CD14-positive monocyte (primary cell): ENCODE measurements around the gene HEATR1. TPM values are rescaled to one million over a fixed set of nuclear protein-coding genes. Genes with fewer than 3 reads are reported as not detected.

Source experiments
- DNase-seq, 3 donors: peaks; one replicate each; pipeline ENCODE4 v3.0.0-alpha.2; 2011 to 2022
- H2AFZ ChIP-seq: 2 replicates; pipeline ENCODE4 v1.6.0; 2012; ENCODE audit warnings: mild to moderate bottlenecking, low read depth, low read length, inconsistent platforms; ENCODE audit not compliant: insufficient read depth, poor library complexity, severe bottlenecking
- H3K27ac ChIP-seq, 2 donors: 1 replicate in 1 of 2; 2 replicates in 1 of 2; pipeline ENCODE4 v1.5.1; 2012 to 2013; ENCODE audit warnings: low read length in 2 of 2, control low read depth in 1 of 2, inconsistent platforms in 1 of 2, low read depth in 1 of 2, mild to moderate bottlenecking in 1 of 2
- H3K27me3 ChIP-seq, 2 donors: one replicate each; pipeline versions ENCODE4 v1.6.0 to v1.6.1; 2011 to 2013; ENCODE audit warnings: low read length in 2 of 2; ENCODE audit not compliant: control insufficient read depth in 2 of 2, insufficient read depth in 2 of 2
- H3K36me3 ChIP-seq, 2 donors: replicated peaks in 1 of 2; 1 replicate in 1 of 2; 2 replicates in 1 of 2; pipeline versions ENCODE4 v1.5.1 to v1.6.1; 2012 to 2013; ENCODE audit warnings: low read length in 2 of 2, control low read depth in 1 of 2, inconsistent platforms in 1 of 2, mild to moderate bottlenecking in 1 of 2; ENCODE audit not compliant: insufficient read depth in 2 of 2, control insufficient read depth in 1 of 2
- H3K4me1 ChIP-seq, 2 donors: 1 replicate in 1 of 2; 2 replicates in 1 of 2; pipeline versions ENCODE4 v1.5.1 to v1.6.1; 2012 to 2013; ENCODE audit warnings: low read length in 2 of 2, control low read depth in 1 of 2, inconsistent platforms in 1 of 2, mild to moderate bottlenecking in 1 of 2, moderate library complexity in 1 of 2; ENCODE audit not compliant: insufficient read depth in 2 of 2, control insufficient read depth in 1 of 2
- H3K4me2 ChIP-seq: replicated peaks from 2 replicates; pipeline ENCODE3; 2012; ENCODE audit warnings: low read length, moderate library complexity, mild to moderate bottlenecking; ENCODE audit not compliant: poor library complexity, severe bottlenecking; ENCODE audit errors: extremely low read depth
- H3K4me3 ChIP-seq, 3 experiments: fragments of 200-600 bp in 1 of 3; sonication (generic) in 1 of 3; replicated peaks in 1 of 3; 1 replicate in 2 of 3; 2 replicates in 1 of 3; pipeline ENCODE4 v1.5.1; 2011 to 2013; ENCODE audit warnings: low read length in 3 of 3, mild to moderate bottlenecking in 3 of 3, control low read depth in 2 of 3, low read depth in 2 of 3, inconsistent platforms in 1 of 3, moderate library complexity in 1 of 3
- H3K79me2 ChIP-seq: 2 replicates; pipeline ENCODE4 v1.6.0; 2012; ENCODE audit warnings: mild to moderate bottlenecking, control low read depth, inconsistent platforms, low read length, moderate library complexity; ENCODE audit not compliant: insufficient read depth
- H3K9ac ChIP-seq: 2 replicates; pipeline ENCODE4 v1.6.0; 2017; ENCODE audit warnings: low read length, mild to moderate bottlenecking; ENCODE audit not compliant: insufficient read depth, poor library complexity, severe bottlenecking
- H3K9me3 ChIP-seq, 2 donors: replicated peaks in 1 of 2; 1 replicate in 1 of 2; 2 replicates in 1 of 2; pipeline versions ENCODE4 v1.5.1 to v1.6.1; 2012 to 2013; ENCODE audit warnings: low read length in 2 of 2, control low read depth in 1 of 2; ENCODE audit not compliant: control insufficient read depth in 1 of 2, insufficient read depth in 1 of 2
- H4K20me1 ChIP-seq: 2 replicates; pipeline ENCODE4 v1.6.0; 2012; ENCODE audit warnings: mild to moderate bottlenecking, low read length, control low read depth, moderate library complexity; ENCODE audit not compliant: insufficient read depth
- H3K27ac Mint-ChIP-seq, 7 donors: one replicate each; pipeline ENCODE4 v1.8.0; 2020; ENCODE audit warnings: mild to moderate bottlenecking in 7 of 7, mixed read lengths in 7 of 7, moderate library complexity in 6 of 7, inconsistent platforms in 2 of 7
- H3K27me3 Mint-ChIP-seq, 3 donors: one replicate each; pipeline ENCODE4 v1.8.0; 2021 to 2022; ENCODE audit warnings: low read depth in 3 of 3, mild to moderate bottlenecking in 3 of 3, mixed read lengths in 3 of 3, moderate library complexity in 3 of 3, inconsistent platforms in 1 of 3
- H3K36me3 Mint-ChIP-seq, 2 donors: one replicate each; pipeline ENCODE4 v1.8.0; 2020; ENCODE audit warnings: mixed read lengths in 2 of 2, inconsistent platforms in 1 of 2, mild to moderate bottlenecking in 1 of 2
- H3K4me1 Mint-ChIP-seq: one replicate; pipeline ENCODE4 v1.8.0; 2020; ENCODE audit warnings: mild to moderate bottlenecking, mixed read lengths
- H3K4me3 Mint-ChIP-seq, 2 donors: one replicate each; pipeline ENCODE4 v1.8.0; 2020; ENCODE audit warnings: mild to moderate bottlenecking in 2 of 2, mixed read lengths in 2 of 2, moderate library complexity in 1 of 2
- H3K9me3 Mint-ChIP-seq, 7 donors: one replicate each; pipeline ENCODE4 v1.8.0; 2020 to 2022; ENCODE audit warnings: mixed read lengths in 7 of 7, mild to moderate bottlenecking in 6 of 7, moderate library complexity in 6 of 7, inconsistent platforms in 2 of 7
- CTCF ChIP-seq: fragments of 200-600 bp; IDR thresholded peaks from one replicate; pipeline ENCODE4 v1.8.0; 2022; ENCODE audit warnings: antibody characterized with exemption, mild to moderate bottlenecking
- WGBS: methylation state at CpG from one replicate; pipeline ENCODE4 v1.1.5; 2013; ENCODE audit warnings: missing lambda C conversion rate; ENCODE audit not compliant: insufficient coverage; 5-methylcytosine and 5-hydroxymethylcytosine counted together
- intact Hi-C, 2 donors: fragments of 100-400 bp; cut with micrococcal nuclease; formaldehyde crosslinking; loops; one replicate each; pipeline versions ENCODE4 v1.15.0 to v1.15.1; 2023
- polyA minus RNA-seq: library from RNA; depleted of rRNA, polyadenylated mRNA; stranded (reverse); fragments of >200 nt; gene quantifications from 2 replicates; pipeline ENCODE4 v1.2.3, GENCODE V29; 2012
- polyA plus RNA-seq, 3 donors: library from polyadenylated mRNA; depleted of rRNA in 1 of 3; unstranded in 2 of 3; stranded (reverse) in 1 of 3; fragments of 300-500 nt in 2 of 3; fragments of >200 nt in 1 of 3; fragmentation: Illumina TruSeq in 2 of 3; gene quantifications; 1 replicate in 2 of 3; 2 replicates in 1 of 3; pipeline ENCODE4 v1.2.3, GENCODE V29; 2012 to 2021
- total RNA-seq, 12 experiments: library from RNA in 1 of 12; stranded (reverse) in 1 of 12; fragments of 120-200 nt in 1 of 12; gene quantifications; one replicate each; pipeline ENCODE4 v1.2.4 and lab custom pipeline; 2013 to 2026; ENCODE audit warnings: mixed read lengths in 6 of 12, inconsistent platforms in 1 of 12

The HEATR1 gene
- 11.9 TPM for total RNA-seq (2013)
- polyA plus RNA-seq = 1 to 10 TPM; 2.8 to 4.2 (median 3.7) TPM
- polyA minus RNA-seq = 4.3 and 6.3 TPM in 2 replicates
- total RNA-seq (lab: John Stamatoyannopoulos, UW) = 9.0 to 41.9 (median 28.2) reads per million in 11 experiments

- H3K4me1 Mint-ChIP-seq = peaks cover 20% of the 10 kb centered on the region
- H3K36me3 Mint-ChIP-seq = peaks cover 20 to 30% of the 10 kb centered on the region in 2 donors
- Histone ChIP-seq H3K27ac (peak within 1 kb of the TSS; percentile 25 to 76), H3K9ac (peak within 1 kb of the TSS; percentile 67), H3K4me2 (peak within 1 kb of the TSS; percentile 77), H4K20me1 (no peaks in the 10 kb centered on the region), H3K79me2 (peaks cover 23% of the 10 kb centered on the region), H3K36me3 (peaks cover 15 to 32% of the 10 kb centered on the region in 2 donors), H3K4me1 (peaks cover 11 to 16% of the 10 kb centered on the region in 2 donors), H3K4me3 (peak within 1 kb of the TSS; percentile 86 to 90 (median 88)), H3K9me3 (no peaks in the 10 kb centered on the region), H3K27me3 (peaks cover 0 to 6% of the 10 kb centered on the region in 2 donors), H2AFZ (peak within 1 kb of the TSS; percentile 97)
- no peaks in the 10 kb centered on the region for H3K9me3 Mint-ChIP-seq
- under 1% methylated on average over 44 of the region's 54 CpGs for WGBS
- intact Hi-C loops = no loop called here
- peak; percentile 76 to 87 (median 79) for DNase-seq
- H3K27me3 Mint-ChIP-seq = peaks cover 0 to 7% (median 5%) of the 10 kb centered on the region in 3 donors
- peak within 1 kb of the TSS; percentile 84 to 93 (median 88) for H3K27ac Mint-ChIP-seq
- H3K4me3 Mint-ChIP-seq = peak within 1 kb of the TSS; percentile 94 to 96
- TF ChIP-seq CTCF = no peak
Measured at GRCh38 chr1:236603991-236604904, at the start of gene HEATR1. Gene HEATR1, minus strand, starts transcription at chr1:236604516. Its CDS starts 421 bp downstream, at chr1:236604095.

- Histone ChIP-seq H3K4me2 (no peak overlapping the region), H3K9ac (no peak overlapping the region), H3K27ac (no peak overlapping the region), H3K4me1 (no peaks in the 10 kb centered on the region), H3K79me2 (no peaks in the 10 kb centered on the region), H3K36me3 (no peaks in the 10 kb centered on the region), H3K27me3 (no peaks in the 10 kb centered on the region), H3K4me3 (no peak overlapping the region), H4K20me1 (no peaks in the 10 kb centered on the region), H2AFZ (no peak overlapping the region), H3K9me3 (no peaks in the 10 kb centered on the region)
- no peak overlapping the region for H3K27ac Mint-ChIP-seq
- 92% methylated on average over 2 of the region's 5 CpGs for WGBS
- H3K27me3 Mint-ChIP-seq = peaks cover 3 to 9% (median 3%) of the 10 kb centered on the region in 3 donors
- TF ChIP-seq CTCF = no peak
- H3K4me1 Mint-ChIP-seq = no peaks in the 10 kb centered on the region
- intact Hi-C loops = no loop called here
- DNase-seq = no peak
- no peaks in the 10 kb centered on the region for H3K36me3 Mint-ChIP-seq
- H3K9me3 Mint-ChIP-seq = no peaks in the 10 kb centered on the region
- no peak overlapping the region for H3K4me3 Mint-ChIP-seq
Measured at GRCh38 chr1:236645016-236645680, 40.8 kb upstream of the HEATR1 start.
